22Rv1 (cell line): ENCODE results near the gene MOB3B.

Experiments used
- ZFX ChIP-seq: fragments of 450-650 bp; IDR thresholded peaks from 2 replicates; pipeline ENCODE4 v1.6.1; 2017; ENCODE audit warnings: antibody characterized with exemption, borderline replicate concordance
- TF ChIP-seq, protein P1 (sequence below): fragments of 450-650 bp; IDR thresholded peaks from 2 replicates; pipeline ENCODE4 v1.5.1; 2017; ENCODE audit warnings: mild to moderate bottlenecking

- TF ChIP-seq, protein P1, sequence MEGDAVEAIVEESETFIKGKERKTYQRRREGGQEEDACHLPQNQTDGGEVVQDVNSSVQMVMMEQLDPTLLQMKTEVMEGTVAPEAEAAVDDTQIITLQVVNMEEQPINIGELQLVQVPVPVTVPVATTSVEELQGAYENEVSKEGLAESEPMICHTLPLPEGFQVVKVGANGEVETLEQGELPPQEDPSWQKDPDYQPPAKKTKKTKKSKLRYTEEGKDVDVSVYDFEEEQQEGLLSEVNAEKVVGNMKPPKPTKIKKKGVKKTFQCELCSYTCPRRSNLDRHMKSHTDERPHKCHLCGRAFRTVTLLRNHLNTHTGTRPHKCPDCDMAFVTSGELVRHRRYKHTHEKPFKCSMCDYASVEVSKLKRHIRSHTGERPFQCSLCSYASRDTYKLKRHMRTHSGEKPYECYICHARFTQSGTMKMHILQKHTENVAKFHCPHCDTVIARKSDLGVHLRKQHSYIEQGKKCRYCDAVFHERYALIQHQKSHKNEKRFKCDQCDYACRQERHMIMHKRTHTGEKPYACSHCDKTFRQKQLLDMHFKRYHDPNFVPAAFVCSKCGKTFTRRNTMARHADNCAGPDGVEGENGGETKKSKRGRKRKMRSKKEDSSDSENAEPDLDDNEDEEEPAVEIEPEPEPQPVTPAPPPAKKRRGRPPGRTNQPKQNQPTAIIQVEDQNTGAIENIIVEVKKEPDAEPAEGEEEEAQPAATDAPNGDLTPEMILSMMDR: no peak
- TF ChIP-seq ZFX: no peak
These were observed 97.3 kb downstream of the MOB3B start for GRCh38 chr9:27432308-27432707.
